SK-N-SH treated with all-trans-retinoic acid at 6 μM for 48 hours (cell line): ENCODE measurements around the gene SLC4A4.

Source experiments
- ATAC-seq: fragments of 200-7000 bp; cut with Tn5 transposase; 3 replicates; pipeline ENCODE4 v1.9.1; 2020; ENCODE audit warnings: mild to moderate bottlenecking, moderate library complexity
- ARNTL ChIP-seq: fragments of 450-650 bp; formaldehyde crosslinking; IDR thresholded peaks from 2 replicates; pipeline ENCODE4 v1.5.0; 2020; ENCODE audit warnings: low read depth, mild to moderate bottlenecking, moderate library complexity, borderline replicate concordance
- BACH2 ChIP-seq: fragments of 250-450 bp; sonication (Bioruptor Pico); IDR thresholded peaks from 2 replicates; pipeline ENCODE4 v1.9.0; 2021; ENCODE audit warnings: mild to moderate bottlenecking, borderline replicate concordance
- CSDC2 ChIP-seq: fragments of 250-450 bp; sonication (Bioruptor Pico); IDR thresholded peaks from 2 replicates; pipeline ENCODE4 v1.5.0; 2020; ENCODE audit warnings: mild to moderate bottlenecking, moderate library complexity
- GLIS3 ChIP-seq: fragments of 250-450 bp; sonication (Bioruptor Pico); IDR thresholded peaks from 2 replicates; pipeline ENCODE4 v1.5.0; 2020; ENCODE audit warnings: mild to moderate bottlenecking, moderate library complexity
- ISL1 ChIP-seq: fragments of 250-450 bp; sonication (Bioruptor Pico); IDR thresholded peaks from 2 replicates; pipeline ENCODE4 v2.1.2; 2022; ENCODE audit warnings: mild to moderate bottlenecking, moderate library complexity
- OSR1 ChIP-seq: fragments of 250-450 bp; sonication (Bioruptor Pico); IDR thresholded peaks from 2 replicates; pipeline ENCODE4 v1.8.0; 2022; ENCODE audit warnings: moderate library complexity, mild to moderate bottlenecking, inconsistent platforms
- PPARA ChIP-seq: fragments of 250-450 bp; sonication (Bioruptor Pico); IDR thresholded peaks from 2 replicates; pipeline ENCODE4 v1.5.0; 2020; ENCODE audit warnings: mild to moderate bottlenecking, borderline replicate concordance
- RARB ChIP-seq: fragments of 250-450 bp; sonication (Bioruptor Pico); IDR thresholded peaks from 2 replicates; pipeline ENCODE4 v1.8.0; 2021; ENCODE audit warnings: mild to moderate bottlenecking, moderate library complexity
- SNAI2 ChIP-seq: fragments of 250-450 bp; sonication (Bioruptor Pico); IDR thresholded peaks from 2 replicates; pipeline ENCODE4 v1.5.0; 2020; ENCODE audit warnings: mild to moderate bottlenecking, moderate library complexity
- TCF4 ChIP-seq: fragments of 250-450 bp; sonication (Bioruptor Pico); IDR thresholded peaks from 2 replicates; pipeline ENCODE4 v1.8.0; 2021; ENCODE audit warnings: mild to moderate bottlenecking, moderate library complexity, borderline replicate concordance
- TOX ChIP-seq: fragments of 250-450 bp; sonication (Bioruptor Pico); IDR thresholded peaks from 2 replicates; pipeline ENCODE4 v1.8.0; 2021; ENCODE audit warnings: mild to moderate bottlenecking, moderate library complexity, borderline replicate concordance
- ZFP30 ChIP-seq: fragments of 450-650 bp; formaldehyde crosslinking; IDR thresholded peaks from 2 replicates; pipeline ENCODE4 v1.5.0; 2022; ENCODE audit warnings: mild to moderate bottlenecking, moderate library complexity
- ZNF565 ChIP-seq: fragments of 450-650 bp; formaldehyde crosslinking; conservative IDR thresholded peaks from 2 replicates; pipeline ENCODE4 v1.5.0; 2020; ENCODE audit warnings: low read depth, mild to moderate bottlenecking, moderate library complexity
- ZNF70 ChIP-seq: fragments of 450-650 bp; formaldehyde crosslinking; IDR thresholded peaks from 2 replicates; pipeline ENCODE4 v1.5.0; 2020; ENCODE audit warnings: mild to moderate bottlenecking, moderate library complexity
- ZNF8 ChIP-seq: fragments of 450-650 bp; formaldehyde crosslinking; IDR thresholded peaks from 2 replicates; pipeline ENCODE4 v1.5.0; 2020; ENCODE audit warnings: mild to moderate bottlenecking, moderate library complexity
- TF ChIP-seq, protein P1 (sequence below): fragments of 250-450 bp; sonication (Bioruptor Pico); IDR thresholded peaks from 2 replicates; pipeline ENCODE4 v1.8.0; 2020; ENCODE audit warnings: mild to moderate bottlenecking, moderate library complexity, borderline replicate concordance
- TF ChIP-seq, protein P2 (sequence below): fragments of 250-450 bp; sonication (Bioruptor Pico); IDR thresholded peaks from 2 replicates; pipeline ENCODE4 v1.5.1; 2020; ENCODE audit warnings: low read depth, mild to moderate bottlenecking, moderate library complexity
- TF ChIP-seq, protein P3 (sequence below): fragments of 250-450 bp; sonication (Bioruptor Pico); IDR thresholded peaks from 2 replicates; pipeline ENCODE4 v1.5.1; 2021; ENCODE audit warnings: mild to moderate bottlenecking, moderate library complexity
- TF ChIP-seq, protein P4 (sequence below): fragments of 250-450 bp; sonication (Bioruptor Pico); IDR thresholded peaks from 2 replicates; pipeline ENCODE4 v1.8.0; 2021; ENCODE audit warnings: low read depth, mild to moderate bottlenecking, moderate library complexity, borderline replicate concordance
- TF ChIP-seq, protein P5 (sequence below): fragments of 250-450 bp; sonication (Bioruptor Pico); IDR thresholded peaks from 2 replicates; pipeline ENCODE4 v1.5.0; 2020; ENCODE audit warnings: mild to moderate bottlenecking, moderate library complexity

The SLC4A4 gene

DNA sequence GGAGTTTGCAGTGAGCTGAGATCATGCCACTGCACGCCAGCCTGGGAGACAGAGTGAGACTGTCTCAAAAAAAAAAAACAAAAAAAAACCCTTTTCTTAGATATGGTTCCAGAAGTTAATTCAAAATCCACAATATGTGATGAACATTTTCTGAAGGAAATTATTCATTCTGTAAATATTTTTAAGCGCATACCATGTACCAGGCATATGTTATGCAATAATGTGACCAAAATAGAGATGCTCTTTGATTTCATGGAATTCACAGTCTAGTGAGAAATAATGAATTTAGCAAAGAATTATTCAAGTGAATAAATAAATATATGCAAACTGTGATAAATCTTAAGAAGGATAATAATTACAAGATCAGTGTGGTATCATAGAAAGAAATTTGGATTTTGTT, 270.3 kb downstream of the SLC4A4 start:
- ATAC-seq = no peak
- TF ChIP-seq GLIS3 (CRISPR knock-in tag) (no peak), ZFP30 (CRISPR knock-in tag) (no peak), CSDC2 (no peak), ZNF70 (CRISPR knock-in tag) (no peak), BACH2 (CRISPR knock-in tag) (no peak), OSR1 (CRISPR knock-in tag) (no peak), TOX (no peak), ARNTL (CRISPR knock-in tag) (no peak), RARB (CRISPR knock-in tag) (no peak), TCF4 (CRISPR knock-in tag) (no peak), ZNF565 (CRISPR knock-in tag) (no peak), ZNF8 (CRISPR knock-in tag) (no peak), PPARA (CRISPR knock-in tag) (no peak), SNAI2 (CRISPR knock-in tag) (no peak)
- TF ChIP-seq, protein P1, sequence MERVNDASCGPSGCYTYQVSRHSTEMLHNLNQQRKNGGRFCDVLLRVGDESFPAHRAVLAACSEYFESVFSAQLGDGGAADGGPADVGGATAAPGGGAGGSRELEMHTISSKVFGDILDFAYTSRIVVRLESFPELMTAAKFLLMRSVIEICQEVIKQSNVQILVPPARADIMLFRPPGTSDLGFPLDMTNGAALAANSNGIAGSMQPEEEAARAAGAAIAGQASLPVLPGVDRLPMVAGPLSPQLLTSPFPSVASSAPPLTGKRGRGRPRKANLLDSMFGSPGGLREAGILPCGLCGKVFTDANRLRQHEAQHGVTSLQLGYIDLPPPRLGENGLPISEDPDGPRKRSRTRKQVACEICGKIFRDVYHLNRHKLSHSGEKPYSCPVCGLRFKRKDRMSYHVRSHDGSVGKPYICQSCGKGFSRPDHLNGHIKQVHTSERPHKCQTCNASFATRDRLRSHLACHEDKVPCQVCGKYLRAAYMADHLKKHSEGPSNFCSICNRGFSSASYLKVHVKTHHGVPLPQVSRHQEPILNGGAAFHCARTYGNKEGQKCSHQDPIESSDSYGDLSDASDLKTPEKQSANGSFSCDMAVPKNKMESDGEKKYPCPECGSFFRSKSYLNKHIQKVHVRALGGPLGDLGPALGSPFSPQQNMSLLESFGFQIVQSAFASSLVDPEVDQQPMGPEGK (CRISPR knock-in tag) = no peak
- TF ChIP-seq, protein P2, sequence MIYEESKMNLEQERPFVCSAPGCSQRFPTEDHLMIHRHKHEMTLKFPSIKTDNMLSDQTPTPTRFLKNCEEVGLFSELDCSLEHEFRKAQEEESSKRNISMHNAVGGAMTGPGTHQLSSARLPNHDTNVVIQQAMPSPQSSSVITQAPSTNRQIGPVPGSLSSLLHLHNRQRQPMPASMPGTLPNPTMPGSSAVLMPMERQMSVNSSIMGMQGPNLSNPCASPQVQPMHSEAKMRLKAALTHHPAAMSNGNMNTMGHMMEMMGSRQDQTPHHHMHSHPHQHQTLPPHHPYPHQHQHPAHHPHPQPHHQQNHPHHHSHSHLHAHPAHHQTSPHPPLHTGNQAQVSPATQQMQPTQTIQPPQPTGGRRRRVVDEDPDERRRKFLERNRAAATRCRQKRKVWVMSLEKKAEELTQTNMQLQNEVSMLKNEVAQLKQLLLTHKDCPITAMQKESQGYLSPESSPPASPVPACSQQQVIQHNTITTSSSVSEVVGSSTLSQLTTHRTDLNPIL (CRISPR knock-in tag) = no peak
- TF ChIP-seq, protein P3, sequence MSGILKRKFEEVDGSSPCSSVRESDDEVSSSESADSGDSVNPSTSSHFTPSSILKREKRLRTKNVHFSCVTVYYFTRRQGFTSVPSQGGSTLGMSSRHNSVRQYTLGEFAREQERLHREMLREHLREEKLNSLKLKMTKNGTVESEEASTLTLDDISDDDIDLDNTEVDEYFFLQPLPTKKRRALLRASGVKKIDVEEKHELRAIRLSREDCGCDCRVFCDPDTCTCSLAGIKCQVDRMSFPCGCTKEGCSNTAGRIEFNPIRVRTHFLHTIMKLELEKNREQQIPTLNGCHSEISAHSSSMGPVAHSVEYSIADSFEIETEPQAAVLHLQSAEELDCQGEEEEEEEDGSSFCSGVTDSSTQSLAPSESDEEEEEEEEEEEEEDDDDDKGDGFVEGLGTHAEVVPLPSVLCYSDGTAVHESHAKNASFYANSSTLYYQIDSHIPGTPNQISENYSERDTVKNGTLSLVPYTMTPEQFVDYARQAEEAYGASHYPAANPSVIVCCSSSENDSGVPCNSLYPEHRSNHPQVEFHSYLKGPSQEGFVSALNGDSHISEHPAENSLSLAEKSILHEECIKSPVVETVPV (CRISPR knock-in tag) = no peak

DNA sequence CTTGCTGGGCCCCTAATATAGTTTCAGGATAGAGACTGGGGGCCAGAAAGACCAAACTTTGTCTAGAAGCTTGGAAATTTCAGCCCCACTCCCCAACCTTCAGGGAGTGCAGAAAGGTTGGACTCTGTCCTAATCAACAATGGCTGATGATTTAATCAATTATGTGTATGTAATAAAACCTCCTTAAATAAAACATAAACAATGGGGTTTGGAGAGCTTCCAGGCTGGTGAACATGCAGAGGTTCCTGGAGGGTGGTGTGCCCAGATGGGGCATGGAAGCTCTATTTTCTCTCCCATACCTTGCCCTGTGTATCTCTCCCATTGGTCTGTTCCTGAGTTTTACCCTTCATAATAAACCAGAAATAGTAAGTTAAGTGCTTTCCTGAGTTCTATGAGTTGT, 270.8 kb downstream of the SLC4A4 start:
- no peak for TF ChIP-seq ZNF70 (CRISPR knock-in tag)
- TF ChIP-seq BACH2 (CRISPR knock-in tag) = no peak
- TF ChIP-seq TOX = no peak
- TF ChIP-seq, protein P4, sequence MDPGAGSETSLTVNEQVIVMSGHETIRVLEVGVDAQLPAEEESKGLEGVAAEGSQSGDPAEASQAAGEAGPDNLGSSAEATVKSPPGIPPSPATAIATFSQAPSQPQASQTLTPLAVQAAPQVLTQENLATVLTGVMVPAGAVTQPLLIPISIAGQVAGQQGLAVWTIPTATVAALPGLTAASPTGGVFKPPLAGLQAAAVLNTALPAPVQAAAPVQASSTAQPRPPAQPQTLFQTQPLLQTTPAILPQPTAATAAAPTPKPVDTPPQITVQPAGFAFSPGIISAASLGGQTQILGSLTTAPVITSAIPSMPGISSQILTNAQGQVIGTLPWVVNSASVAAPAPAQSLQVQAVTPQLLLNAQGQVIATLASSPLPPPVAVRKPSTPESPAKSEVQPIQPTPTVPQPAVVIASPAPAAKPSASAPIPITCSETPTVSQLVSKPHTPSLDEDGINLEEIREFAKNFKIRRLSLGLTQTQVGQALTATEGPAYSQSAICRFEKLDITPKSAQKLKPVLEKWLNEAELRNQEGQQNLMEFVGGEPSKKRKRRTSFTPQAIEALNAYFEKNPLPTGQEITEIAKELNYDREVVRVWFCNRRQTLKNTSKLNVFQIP (CRISPR knock-in tag) = no peak
- TF ChIP-seq, protein P5, sequence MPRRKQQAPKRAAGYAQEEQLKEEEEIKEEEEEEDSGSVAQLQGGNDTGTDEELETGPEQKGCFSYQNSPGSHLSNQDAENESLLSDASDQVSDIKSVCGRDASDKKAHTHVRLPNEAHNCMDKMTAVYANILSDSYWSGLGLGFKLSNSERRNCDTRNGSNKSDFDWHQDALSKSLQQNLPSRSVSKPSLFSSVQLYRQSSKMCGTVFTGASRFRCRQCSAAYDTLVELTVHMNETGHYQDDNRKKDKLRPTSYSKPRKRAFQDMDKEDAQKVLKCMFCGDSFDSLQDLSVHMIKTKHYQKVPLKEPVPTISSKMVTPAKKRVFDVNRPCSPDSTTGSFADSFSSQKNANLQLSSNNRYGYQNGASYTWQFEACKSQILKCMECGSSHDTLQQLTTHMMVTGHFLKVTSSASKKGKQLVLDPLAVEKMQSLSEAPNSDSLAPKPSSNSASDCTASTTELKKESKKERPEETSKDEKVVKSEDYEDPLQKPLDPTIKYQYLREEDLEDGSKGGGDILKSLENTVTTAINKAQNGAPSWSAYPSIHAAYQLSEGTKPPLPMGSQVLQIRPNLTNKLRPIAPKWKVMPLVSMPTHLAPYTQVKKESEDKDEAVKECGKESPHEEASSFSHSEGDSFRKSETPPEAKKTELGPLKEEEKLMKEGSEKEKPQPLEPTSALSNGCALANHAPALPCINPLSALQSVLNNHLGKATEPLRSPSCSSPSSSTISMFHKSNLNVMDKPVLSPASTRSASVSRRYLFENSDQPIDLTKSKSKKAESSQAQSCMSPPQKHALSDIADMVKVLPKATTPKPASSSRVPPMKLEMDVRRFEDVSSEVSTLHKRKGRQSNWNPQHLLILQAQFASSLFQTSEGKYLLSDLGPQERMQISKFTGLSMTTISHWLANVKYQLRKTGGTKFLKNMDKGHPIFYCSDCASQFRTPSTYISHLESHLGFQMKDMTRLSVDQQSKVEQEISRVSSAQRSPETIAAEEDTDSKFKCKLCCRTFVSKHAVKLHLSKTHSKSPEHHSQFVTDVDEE (CRISPR knock-in tag) = no peak
- TF ChIP-seq, protein P3 (CRISPR knock-in tag) = no peak
- TF ChIP-seq ISL1 (CRISPR knock-in tag) = no peak
- no peak for TF ChIP-seq OSR1 (CRISPR knock-in tag)
- TF ChIP-seq TCF4 (CRISPR knock-in tag) = no peak
- no peak for TF ChIP-seq ZNF8 (CRISPR knock-in tag)
- no peak for ATAC-seq
